HCT116 (cell line): ENCODE measurements around the gene MYO7B. TPM values are rescaled to one million over a fixed set of nuclear protein-coding genes. Genes with fewer than 3 reads are reported as not detected.

Experiments
- ATAC-seq: fragments of 200-7000 bp; cut with Tn5 transposase; 2 replicates; pipeline ENCODE4 v1.9.1; 2020; ENCODE audit warnings: mild to moderate bottlenecking, moderate library complexity
- BruUV-seq: library from RNA; stranded (reverse); fragments of 400-500 nt; replicated peaks from 2 replicates; lab custom pipeline; 2021; lab: Mats Ljungman, UMichigan
- CTCF ChIA-PET: fragments of 300-600 bp; sonication (Branson Sonifier 250); formaldehyde crosslinking; loops from one replicate; lab custom pipeline; 2021; ENCODE audit warnings: antibody characterized with exemption; lab: Charles Lee
- POLR2A ChIA-PET: fragments of 300-600, 350-600 bp; sonication (Branson Sonifier 250); formaldehyde crosslinking; loops from one replicate; lab custom pipeline; 2021; ENCODE audit warnings: antibody characterized with exemption; lab: Charles Lee
- RAD21 ChIA-PET, 2 experiments: fragments of 300-600 bp; sonication (Branson Sonifier 250); formaldehyde crosslinking; loops; one replicate each; lab custom pipeline; 2023; ENCODE audit warnings: low total read pairs in 2 of 2; ENCODE audit not compliant: uncharacterized antibody in 2 of 2, unreplicated experiment in 2 of 2, low non-redundant PET in 1 of 2; lab: Charles Lee
- DNase-seq: peaks from one replicate; pipeline ENCODE4 v3.0.0-alpha.2; 2010; ENCODE audit warnings: low read depth, low spot score
- H2AFZ ChIP-seq: fragments of 200-600 bp; shearing (Covaris generic), sonication (generic); 2 replicates; pipeline ENCODE4 v1.6.1; 2017; ENCODE audit warnings: low read depth, mixed run types, mixed read lengths, antibody characterized with exemption, low read length; ENCODE audit not compliant: poor library complexity, severe bottlenecking
- H3K27ac ChIP-seq: 2 replicates; pipeline ENCODE4 v1.5.1; 2012; ENCODE audit warnings: low read depth, low read length
- H3K27me3 ChIP-seq: fragments of 200-600 bp; sonication (generic); 2 replicates; pipeline ENCODE4 v1.6.1; 2016; ENCODE audit warnings: mixed run types, low read length, mixed read lengths; ENCODE audit not compliant: insufficient read depth
- H3K36me3 ChIP-seq, 2 experiments: fragments of 200-500 bp in 1 of 2; fragments of 200-600 bp in 1 of 2; sonication (Bioruptor generic) in 1 of 2; sonication (generic) in 1 of 2; 2 replicates each; pipeline versions ENCODE4 v1.5.1 to v1.6.1; 2014 to 2016; ENCODE audit warnings: low read length in 2 of 2, inconsistent platforms in 1 of 2, mixed read lengths in 1 of 2, mixed run types in 1 of 2; ENCODE audit not compliant: insufficient read depth in 2 of 2, control insufficient read depth in 1 of 2
- H3K4me1 ChIP-seq, 2 experiments: fragments of 200-600 bp in 1 of 2; sonication (generic) in 1 of 2; 2 replicates each; pipeline versions ENCODE4 v1.5.1 to v1.6.1; 2012 to 2017; ENCODE audit warnings: low read length in 2 of 2, inconsistent platforms in 1 of 2, mild to moderate bottlenecking in 1 of 2, mixed read lengths in 1 of 2, mixed run types in 1 of 2, moderate library complexity in 1 of 2; ENCODE audit not compliant: insufficient read depth in 2 of 2, control insufficient read depth in 1 of 2
- H3K4me2 ChIP-seq: fragments of 200-600 bp; sonication (generic); 2 replicates; pipeline ENCODE4 v1.6.1; 2017; ENCODE audit warnings: mixed run types, low read length, mixed read lengths
- H3K4me3 ChIP-seq, 2 experiments: fragments of 200-600 bp in 1 of 2; sonication (generic) in 1 of 2; replicated peaks in 1 of 2; 2 replicates each; pipeline ENCODE4 v1.5.1; 2011 to 2016; ENCODE audit warnings: low read length in 2 of 2, control low read depth in 1 of 2, low read depth in 1 of 2, mild to moderate bottlenecking in 1 of 2, mixed read lengths in 1 of 2, mixed run types in 1 of 2
- H3K79me2 ChIP-seq: fragments of 200-600 bp; sonication (generic); 2 replicates; pipeline ENCODE4 v1.6.1; 2017; ENCODE audit warnings: mild to moderate bottlenecking, mixed run types, low read length, moderate library complexity, mixed read lengths; ENCODE audit not compliant: insufficient read depth
- H3K9ac ChIP-seq: fragments of 200-600 bp; sonication (generic); 2 replicates; pipeline ENCODE4 v1.6.1; 2016; ENCODE audit warnings: low read length, mixed read lengths
- H3K9me2 ChIP-seq: fragments of 200-600 bp; sonication (generic), shearing (Covaris generic); 2 replicates; pipeline ENCODE4 v1.6.1; 2017; ENCODE audit warnings: mixed run types, mild to moderate bottlenecking, moderate library complexity; ENCODE audit not compliant: insufficient read depth
- H3K9me3 ChIP-seq, 2 experiments: fragments of 200-500 bp in 1 of 2; fragments of 200-600 bp in 1 of 2; sonication (Bioruptor generic) in 1 of 2; sonication (generic) in 1 of 2; 2 replicates each; pipeline ENCODE4 v1.6.1; 2014 to 2017; ENCODE audit warnings: low read length in 2 of 2, mixed read lengths in 2 of 2, inconsistent platforms in 1 of 2, low read depth in 1 of 2, mild to moderate bottlenecking in 1 of 2, mixed run types in 1 of 2, moderate library complexity in 1 of 2; ENCODE audit not compliant: control insufficient read depth in 1 of 2, insufficient read depth in 1 of 2
- H4K20me1 ChIP-seq: fragments of 200-600 bp; sonication (generic), shearing (Covaris generic); 2 replicates; pipeline ENCODE4 v1.6.1; 2017; ENCODE audit warnings: mixed run types, mild to moderate bottlenecking, moderate library complexity; ENCODE audit not compliant: insufficient read depth
- CBX3 ChIP-seq: IDR thresholded peaks from 2 replicates; pipeline ENCODE4 v1.6.1; 2012; ENCODE audit warnings: low read depth
- CEBPB ChIP-seq: IDR thresholded peaks from 2 replicates; pipeline ENCODE4 v1.6.1; 2012; ENCODE audit warnings: low read depth
- EGR1 ChIP-seq: IDR thresholded peaks from 2 replicates; pipeline ENCODE4 v1.6.1; 2012; ENCODE audit warnings: low read depth
- ELF1 ChIP-seq: IDR thresholded peaks from 2 replicates; pipeline ENCODE4 v1.6.1; 2012; ENCODE audit warnings: low read depth, borderline replicate concordance
- EZH2phosphoT487 ChIP-seq: fragments of 200-600 bp; IDR thresholded peaks from 2 replicates; pipeline ENCODE4 v1.6.1; 2018; ENCODE audit warnings: antibody characterized with exemption, borderline replicate concordance
- FOSL1 ChIP-seq: IDR thresholded peaks from 2 replicates; pipeline ENCODE4 v1.6.1; 2012; ENCODE audit warnings: low read depth
- JUND ChIP-seq: IDR thresholded peaks from 2 replicates; pipeline ENCODE4 v1.6.1; 2012
- MAX ChIP-seq: IDR thresholded peaks from 2 replicates; pipeline ENCODE4 v1.6.1; 2012
- RAD21 ChIP-seq: IDR thresholded peaks from 2 replicates; pipeline ENCODE4 v1.6.1; 2012; ENCODE audit warnings: low read depth, mild to moderate bottlenecking
- SIN3A ChIP-seq: IDR thresholded peaks from 2 replicates; pipeline ENCODE4 v1.6.1; 2012; ENCODE audit warnings: low read depth
- SP1 ChIP-seq: IDR thresholded peaks from 2 replicates; pipeline ENCODE4 v1.6.1; 2012; ENCODE audit warnings: low read depth
- SRF ChIP-seq: IDR thresholded peaks from 2 replicates; pipeline ENCODE4 v1.6.1; 2012; ENCODE audit warnings: low read depth
- TCF7L2 ChIP-seq: IDR thresholded peaks from 2 replicates; pipeline ENCODE4 v1.7.0; 2011; ENCODE audit warnings: borderline replicate concordance, inconsistent platforms; ENCODE audit not compliant: insufficient read depth, insufficient read length; ENCODE audit errors: extremely low read depth
- ZFX ChIP-seq: fragments of 450-650 bp; IDR thresholded peaks from 2 replicates; pipeline ENCODE4 v1.6.1; 2017
- ZNF274 ChIP-seq: fragments of 200-500 bp; sonication (Bioruptor generic); IDR thresholded peaks from 2 replicates; pipeline ENCODE4 v1.6.1; 2014; ENCODE audit warnings: mild to moderate bottlenecking, low read depth, low read length, inconsistent platforms
- intact Hi-C: fragments of 100-400 bp; cut with micrococcal nuclease; formaldehyde crosslinking; loops from 2 replicates; pipeline ENCODE4 v1.10.0; 2022
- total RNA-seq: library from RNA; stranded (reverse); gene quantifications from one replicate; pipeline ENCODE4 v1.2.1, GENCODE V29; 2021; ENCODE audit not compliant: unreplicated experiment
- TF ChIP-seq, protein P1 (sequence below): IDR thresholded peaks from 2 replicates; pipeline ENCODE4 v1.6.1; 2012; ENCODE audit warnings: low read depth

Gene MYO7B
- total RNA-seq, 1 experiment from 2014 or later: 0.07 TPM

DNA sequence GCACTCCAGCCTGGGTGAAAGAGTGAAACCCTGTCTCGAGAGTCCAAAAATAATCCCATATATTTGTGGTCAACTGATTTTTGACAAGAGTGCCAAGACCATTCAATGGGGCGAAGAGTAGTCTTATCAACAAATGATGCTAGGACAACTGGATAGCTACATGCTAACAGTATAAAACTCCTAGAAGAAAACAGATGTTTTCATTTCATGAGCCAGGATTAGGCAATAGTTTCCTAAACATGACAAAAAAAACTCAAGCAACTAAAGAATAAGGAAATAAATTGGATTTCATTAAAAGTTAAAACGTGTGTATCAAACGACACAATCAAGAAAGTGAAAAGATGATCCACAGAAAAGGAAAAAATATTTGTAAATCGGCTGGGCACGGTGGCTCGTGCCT is 133.6 kb downstream of the MYO7B start:
- Histone ChIP-seq H2AFZ (no peak overlapping the region), H3K9me2 (no peaks in the 10 kb centered on the region), H3K36me3 (no peaks in the 10 kb centered on the region), H4K20me1 (no peaks in the 10 kb centered on the region), H3K9me3 (no peaks in the 10 kb centered on the region), H3K9ac (no peak overlapping the region), H3K27me3 (no peaks in the 10 kb centered on the region), H3K27ac (no peak overlapping the region), H3K4me3 (no peak overlapping the region), H3K79me2 (no peaks in the 10 kb centered on the region), H3K4me1 (no peaks in the 10 kb centered on the region), H3K4me2 (no peak overlapping the region)
- ChIA-PET RAD21 (no interaction called here), CTCF (no interaction called here), POLR2A (no interaction called here)
- BruUV-seq: no TSS peak
- TF ChIP-seq ZFX: no peak
- no peak for TF ChIP-seq ELF1
- TF ChIP-seq EGR1: no peak
- no peak for TF ChIP-seq EZH2phosphoT487
- TF ChIP-seq SIN3A: no peak
- TF ChIP-seq, protein P1, sequence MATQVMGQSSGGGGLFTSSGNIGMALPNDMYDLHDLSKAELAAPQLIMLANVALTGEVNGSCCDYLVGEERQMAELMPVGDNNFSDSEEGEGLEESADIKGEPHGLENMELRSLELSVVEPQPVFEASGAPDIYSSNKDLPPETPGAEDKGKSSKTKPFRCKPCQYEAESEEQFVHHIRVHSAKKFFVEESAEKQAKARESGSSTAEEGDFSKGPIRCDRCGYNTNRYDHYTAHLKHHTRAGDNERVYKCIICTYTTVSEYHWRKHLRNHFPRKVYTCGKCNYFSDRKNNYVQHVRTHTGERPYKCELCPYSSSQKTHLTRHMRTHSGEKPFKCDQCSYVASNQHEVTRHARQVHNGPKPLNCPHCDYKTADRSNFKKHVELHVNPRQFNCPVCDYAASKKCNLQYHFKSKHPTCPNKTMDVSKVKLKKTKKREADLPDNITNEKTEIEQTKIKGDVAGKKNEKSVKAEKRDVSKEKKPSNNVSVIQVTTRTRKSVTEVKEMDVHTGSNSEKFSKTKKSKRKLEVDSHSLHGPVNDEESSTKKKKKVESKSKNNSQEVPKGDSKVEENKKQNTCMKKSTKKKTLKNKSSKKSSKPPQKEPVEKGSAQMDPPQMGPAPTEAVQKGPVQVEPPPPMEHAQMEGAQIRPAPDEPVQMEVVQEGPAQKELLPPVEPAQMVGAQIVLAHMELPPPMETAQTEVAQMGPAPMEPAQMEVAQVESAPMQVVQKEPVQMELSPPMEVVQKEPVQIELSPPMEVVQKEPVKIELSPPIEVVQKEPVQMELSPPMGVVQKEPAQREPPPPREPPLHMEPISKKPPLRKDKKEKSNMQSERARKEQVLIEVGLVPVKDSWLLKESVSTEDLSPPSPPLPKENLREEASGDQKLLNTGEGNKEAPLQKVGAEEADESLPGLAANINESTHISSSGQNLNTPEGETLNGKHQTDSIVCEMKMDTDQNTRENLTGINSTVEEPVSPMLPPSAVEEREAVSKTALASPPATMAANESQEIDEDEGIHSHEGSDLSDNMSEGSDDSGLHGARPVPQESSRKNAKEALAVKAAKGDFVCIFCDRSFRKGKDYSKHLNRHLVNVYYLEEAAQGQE: no peak
- TF ChIP-seq JUND: no peak
- no peak for TF ChIP-seq FOSL1
- no peak for TF ChIP-seq CEBPB
- no peak for TF ChIP-seq CBX3
- no peak for TF ChIP-seq SRF
- no peak for TF ChIP-seq SP1
- TF ChIP-seq ZNF274: no peak
- no peak for TF ChIP-seq MAX
- TF ChIP-seq RAD21: no peak
- no peak for TF ChIP-seq TCF7L2
- intact Hi-C loops: no loop called here
- DNase-seq: no peak
- no peak for ATAC-seq
